Measurements from ENCODE around the gene MICU1.
"Not testable (repeated sequence)": the region's sequence is repeated elsewhere in the genome, so short reads cannot be mapped to it uniquely, and the experiment has no call there.

MICU1 gene

GRCh38 chr10:72459301-72459700 is 166.6 kb downstream of the MICU1 start:
- H3K9ac ChIP-seq: no peak overlapping the region
- no peaks in the 10 kb centered on the region for H3K79me2 ChIP-seq
- H2AFZ ChIP-seq: no peak overlapping the region
- no peak overlapping the region for H3K27ac ChIP-seq
- H3K27me3 ChIP-seq (ENCODE audit: control insufficient read depth, insufficient read depth, low read length): no peaks in the 10 kb centered on the region
- H3K36me3 ChIP-seq (ENCODE audit: control insufficient read depth, insufficient read depth, low read length): no peaks in the 10 kb centered on the region
- peaks cover 3% of the 10 kb centered on the region for H3K4me1 ChIP-seq
- H3K4me2 ChIP-seq (ENCODE audit: low read length): no peak overlapping the region
- no peaks in the 10 kb centered on the region for H3K9me3 ChIP-seq (ENCODE audit: control insufficient read depth, low read length)
- H3K4me3 ChIP-seq (ENCODE audit: low read depth, low read length): no peak overlapping the region
- TF ChIP-seq, protein P1, sequence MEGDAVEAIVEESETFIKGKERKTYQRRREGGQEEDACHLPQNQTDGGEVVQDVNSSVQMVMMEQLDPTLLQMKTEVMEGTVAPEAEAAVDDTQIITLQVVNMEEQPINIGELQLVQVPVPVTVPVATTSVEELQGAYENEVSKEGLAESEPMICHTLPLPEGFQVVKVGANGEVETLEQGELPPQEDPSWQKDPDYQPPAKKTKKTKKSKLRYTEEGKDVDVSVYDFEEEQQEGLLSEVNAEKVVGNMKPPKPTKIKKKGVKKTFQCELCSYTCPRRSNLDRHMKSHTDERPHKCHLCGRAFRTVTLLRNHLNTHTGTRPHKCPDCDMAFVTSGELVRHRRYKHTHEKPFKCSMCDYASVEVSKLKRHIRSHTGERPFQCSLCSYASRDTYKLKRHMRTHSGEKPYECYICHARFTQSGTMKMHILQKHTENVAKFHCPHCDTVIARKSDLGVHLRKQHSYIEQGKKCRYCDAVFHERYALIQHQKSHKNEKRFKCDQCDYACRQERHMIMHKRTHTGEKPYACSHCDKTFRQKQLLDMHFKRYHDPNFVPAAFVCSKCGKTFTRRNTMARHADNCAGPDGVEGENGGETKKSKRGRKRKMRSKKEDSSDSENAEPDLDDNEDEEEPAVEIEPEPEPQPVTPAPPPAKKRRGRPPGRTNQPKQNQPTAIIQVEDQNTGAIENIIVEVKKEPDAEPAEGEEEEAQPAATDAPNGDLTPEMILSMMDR (IDR thresholded peaks at IDR 0.05): no peak

- TF ChIP-seq, protein P1 (IDR thresholded peaks at IDR 0.05): no peak
Observed at GRCh38 chr10:72455889-72456595, 169.8 kb downstream of the MICU1 start.

DNA sequence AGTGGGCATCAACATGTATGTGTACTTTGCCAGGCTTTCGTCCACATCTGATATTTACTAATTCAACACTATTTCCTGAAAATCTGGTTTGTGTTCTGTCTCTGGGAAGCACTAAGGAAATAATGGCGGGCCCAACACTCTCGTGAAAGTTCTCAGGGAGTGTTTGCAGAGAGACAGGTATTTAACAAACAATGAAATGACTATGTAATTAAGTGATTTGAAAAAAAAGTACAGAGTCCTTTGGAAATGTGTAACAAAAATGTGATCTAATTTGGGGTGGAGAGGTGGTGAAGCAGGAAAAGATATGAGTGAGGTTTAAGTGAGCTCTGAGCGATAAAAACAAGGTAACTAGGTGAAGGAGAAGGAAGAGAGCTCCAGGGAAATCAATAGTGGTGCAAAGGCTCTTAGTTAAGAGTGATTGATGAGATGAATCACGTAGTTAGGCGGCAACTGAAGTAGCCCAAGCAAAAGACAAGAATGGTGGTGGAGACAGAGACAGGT is 175.9 kb downstream of the MICU1 start:
- no peak overlapping the region for H3K4me3 ChIP-seq (ENCODE audit: low read depth, low read length)
- no peak overlapping the region for H3K9ac ChIP-seq
- no peak overlapping the region for H3K27ac ChIP-seq
- TF ChIP-seq, protein P1 (IDR thresholded peaks at IDR 0.05): no peak
- H3K4me2 ChIP-seq (ENCODE audit: low read length): no peak overlapping the region
- no peaks in the 10 kb centered on the region for H3K36me3 ChIP-seq (ENCODE audit: control insufficient read depth, insufficient read depth, low read length)
- no peak overlapping the region for H2AFZ ChIP-seq
- no peaks in the 10 kb centered on the region for H3K4me1 ChIP-seq
- H3K9me3 ChIP-seq (ENCODE audit: control insufficient read depth, low read length): no peaks in the 10 kb centered on the region
- no peaks in the 10 kb centered on the region for H3K79me2 ChIP-seq
- no peaks in the 10 kb centered on the region for H3K27me3 ChIP-seq (ENCODE audit: control insufficient read depth, insufficient read depth, low read length)

More at GRCh38 chr10:72455889-72456595, 169.8 kb downstream of the MICU1 start:
- Histone ChIP-seq H3K4me1 (peaks cover 3% of the 10 kb centered on the region), H3K4me2 (ENCODE audit: low read length) (no peak overlapping the region), H3K36me3 (ENCODE audit: control insufficient read depth, insufficient read depth, low read length) (no peaks in the 10 kb centered on the region), H3K79me2 (no peaks in the 10 kb centered on the region), H3K9ac (no peak overlapping the region), H3K27me3 (ENCODE audit: control insufficient read depth, insufficient read depth, low read length) (no peaks in the 10 kb centered on the region), H3K4me3 (ENCODE audit: low read depth, low read length) (no peak overlapping the region), H3K27ac (no peak overlapping the region), H3K9me3 (ENCODE audit: control insufficient read depth, low read length) (no peaks in the 10 kb centered on the region), H2AFZ (no peak overlapping the region)

DNA sequence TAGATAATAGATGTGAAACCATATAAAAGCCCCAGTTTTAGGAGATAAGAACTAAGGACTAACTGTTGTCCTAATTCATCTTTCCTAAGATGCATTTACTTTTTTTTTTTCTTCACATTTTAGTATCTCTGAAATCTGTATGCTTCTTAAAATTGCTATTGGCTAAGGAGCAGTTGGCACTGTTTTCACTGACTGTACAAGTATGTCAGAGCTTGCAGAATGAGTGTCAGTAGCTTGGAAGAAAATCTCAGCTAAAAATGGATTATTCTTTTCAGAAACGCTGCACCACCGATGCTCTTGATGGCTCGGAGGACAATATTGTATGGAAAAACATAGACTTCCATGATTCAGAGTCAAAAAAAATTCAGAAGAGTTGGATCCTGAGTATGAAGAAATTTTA is 180.0 kb downstream of the MICU1 start:
- no peak overlapping the region for H3K9ac ChIP-seq
- H3K4me1 ChIP-seq: no peaks in the 10 kb centered on the region
- no peak overlapping the region for H3K4me3 ChIP-seq (ENCODE audit: low read depth, low read length)
- H3K27me3 ChIP-seq (ENCODE audit: control insufficient read depth, insufficient read depth, low read length): no peaks in the 10 kb centered on the region
- H3K36me3 ChIP-seq (ENCODE audit: control insufficient read depth, insufficient read depth, low read length): no peaks in the 10 kb centered on the region
- H3K79me2 ChIP-seq: peaks cover 3% of the 10 kb centered on the region
- no peak overlapping the region for H3K27ac ChIP-seq
- H3K9me3 ChIP-seq (ENCODE audit: control insufficient read depth, low read length): no peaks in the 10 kb centered on the region
- H2AFZ ChIP-seq: no peak overlapping the region
- TF ChIP-seq, protein P1 (IDR thresholded peaks at IDR 0.05): no peak
- H3K4me2 ChIP-seq (ENCODE audit: low read length): no peak overlapping the region

- not testable (repeated sequence) for H3K79me2 ChIP-seq; H3K27ac ChIP-seq; H3K9ac ChIP-seq; H3K4me1 ChIP-seq; H3K9me3 ChIP-seq (ENCODE audit: control insufficient read depth, low read length); H3K27me3 ChIP-seq (ENCODE audit: control insufficient read depth, insufficient read depth, low read length); H3K4me3 ChIP-seq (ENCODE audit: low read depth, low read length); H3K36me3 ChIP-seq (ENCODE audit: control insufficient read depth, insufficient read depth, low read length); H3K4me2 ChIP-seq (ENCODE audit: low read length); H2AFZ ChIP-seq
Observed at GRCh38 chr10:72442969-72443368, 182.9 kb downstream of the MICU1 start.

Data from parathyroid adenoma (tissue), 2 donors.